A549 (cell line): ENCODE results near the gene PALLD. TPM values are rescaled to one million over a fixed set of nuclear protein-coding genes. Genes with fewer than 3 reads are reported as not detected.
A peak's percentile ranks its signal among the peaks of the same experiment; 100 is the strongest.

Source experiments
- ATAC-seq, 2 experiments: fragments of 200-7000 bp in 1 of 2; fragments of >200 bp in 1 of 2; cut with Nextera tagmentation in 1 of 2; cut with Tn5 transposase in 1 of 2; 3 replicates each; pipeline versions ENCODE4 v1.8.0 to v1.9.1; 2018 to 2020; ENCODE audit warnings: mild to moderate bottlenecking in 1 of 2, moderate library complexity in 1 of 2
- CTCF ChIA-PET: fragments of 300-600 bp; sonication (Branson Sonifier 250); formaldehyde crosslinking; extraction: SDS; loops from one replicate; lab custom pipeline; 2021; ENCODE audit warnings: antibody characterized with exemption, inconsistent platforms; lab: Yijun Ruan, JAX
- POLR2A ChIA-PET: fragments of 350-600 bp; formaldehyde crosslinking; extraction: SDS; loops from one replicate; lab custom pipeline; 2021; ENCODE audit warnings: antibody characterized with exemption, inconsistent platforms; lab: Yijun Ruan, JAX
- DNase-seq, 2 experiments: peaks; one replicate each; pipeline versions ENCODE4 v3.0.0 to v3.0.0-alpha.2; 2011 to 2016; ENCODE audit warnings: low read depth in 1 of 2, low spot score in 1 of 2
- FAIRE-seq: peaks from 2 replicates; lab custom pipeline; 2011; peaks lifted over from hg19 to GRCh38; lab: Jason Lieb, UNC
- H3K27ac ChIP-seq, 2 experiments: fragments of >200 bp; sonication (Bioruptor Twin); formaldehyde crosslinking; 3 replicates each; pipeline ENCODE4 v1.5.1; 2016 to 2017
- H3K4me1 ChIP-seq: fragments of >200 bp; sonication (Bioruptor Twin); formaldehyde crosslinking; 3 replicates; pipeline ENCODE4 v1.6.1; 2016
- H3K4me2 ChIP-seq: fragments of >200 bp; sonication (Bioruptor Twin); formaldehyde crosslinking; 3 replicates; pipeline ENCODE4 v1.6.1; 2016
- H3K4me3 ChIP-seq: fragments of >200 bp; sonication (Bioruptor Twin); formaldehyde crosslinking; 3 replicates; pipeline ENCODE4 v1.5.1; 2016
- H3K9me3 ChIP-seq: fragments of >200 bp; sonication (Bioruptor Twin); formaldehyde crosslinking; 3 replicates; pipeline ENCODE4 v1.6.1; 2016
- BHLHE40 ChIP-seq: IDR thresholded peaks from 2 replicates; pipeline ENCODE4 v1.6.1; 2012; ENCODE audit warnings: low read depth, low read length, inconsistent platforms
- CBX8 ChIP-seq: fragments of 200-600 bp; sonication (generic); IDR thresholded peaks from 2 replicates; pipeline ENCODE4 v1.6.1; 2016
- CTCF ChIP-seq: fragments of >200 bp; sonication (Bioruptor Twin); formaldehyde crosslinking; IDR thresholded peaks from 3 replicates; pipeline ENCODE4 v1.5.1; 2016
- EHF ChIP-seq: fragments of 250-450 bp; sonication (Bioruptor Pico); IDR thresholded peaks from 2 replicates; pipeline ENCODE4 v1.5.0; 2020; ENCODE audit warnings: mild to moderate bottlenecking
- EHMT2 ChIP-seq: fragments of 200-600 bp; sonication (generic); IDR thresholded peaks from 2 replicates; pipeline ENCODE4 v1.6.1; 2016; ENCODE audit warnings: antibody characterized with exemption, low read depth, mild to moderate bottlenecking, moderate library complexity
- ELK1 ChIP-seq: fragments of 150-350 bp; IDR thresholded peaks from 2 replicates; pipeline ENCODE4 v1.6.1; 2014; ENCODE audit warnings: low read depth, mild to moderate bottlenecking, low read length
- FOSL2 ChIP-seq, 2 experiments: fragments of 450-650 bp in 1 of 2; fragments of >200 bp in 1 of 2; sonication (Bioruptor Twin) in 1 of 2; formaldehyde crosslinking; IDR thresholded peaks; 2 replicates each; pipeline versions ENCODE4 v1.5.0 to v1.6.1; 2016 to 2020; ENCODE audit warnings: mild to moderate bottlenecking in 1 of 2, moderate library complexity in 1 of 2
- GATA3 ChIP-seq: IDR thresholded peaks from 2 replicates; pipeline ENCODE4 v1.6.1; 2012; ENCODE audit warnings: borderline replicate concordance
- HMGXB4 ChIP-seq: fragments of 250-450 bp; sonication (Bioruptor Pico); IDR thresholded peaks from 2 replicates; pipeline ENCODE4 v1.5.0; 2021; ENCODE audit warnings: mild to moderate bottlenecking, moderate library complexity, borderline replicate concordance
- JUNB ChIP-seq: fragments of >200 bp; sonication (Bioruptor Twin); formaldehyde crosslinking; IDR thresholded peaks from 2 replicates; pipeline ENCODE4 v1.6.1; 2016
- MAFK ChIP-seq: fragments of 450-650 bp; IDR thresholded peaks from 2 replicates; pipeline ENCODE4 v1.6.1; 2014; ENCODE audit not compliant: partially characterized antibody
- MYC ChIP-seq: IDR thresholded peaks from 2 replicates; pipeline ENCODE4 v1.6.1; 2012; ENCODE audit warnings: mild to moderate bottlenecking, inconsistent platforms, low read length, improper control_type of control experiment, borderline replicate concordance
- NR3C1 ChIP-seq: fragments of >200 bp; sonication (Bioruptor Twin); formaldehyde crosslinking; IDR thresholded peaks from 3 replicates; pipeline ENCODE4 v1.6.1; 2017
- RAD21 ChIP-seq, 2 experiments: fragments of >200 bp in 1 of 2; sonication (Bioruptor Twin) in 1 of 2; formaldehyde crosslinking in 1 of 2; IDR thresholded peaks in 1 of 2; conservative IDR thresholded peaks in 1 of 2; 2 replicates in 1 of 2; 3 replicates in 1 of 2; pipeline ENCODE4 v1.6.1; 2012 to 2018; ENCODE audit warnings: inconsistent platforms in 1 of 2
- RFX5 ChIP-seq: fragments of 450-650 bp; IDR thresholded peaks from 2 replicates; pipeline ENCODE4 v1.7.1; 2014; ENCODE audit warnings: antibody characterized with exemption, mild to moderate bottlenecking, moderate library complexity
- SMC3 ChIP-seq: fragments of >200 bp; sonication (Bioruptor Twin); formaldehyde crosslinking; IDR thresholded peaks from 3 replicates; pipeline ENCODE4 v1.6.1; 2018; ENCODE audit warnings: inconsistent platforms
- SREBF2 ChIP-seq: fragments of 450-650 bp; IDR thresholded peaks from 2 replicates; pipeline ENCODE4 v1.6.1; 2014; ENCODE audit warnings: mild to moderate bottlenecking, moderate library complexity
- ZC3H11A ChIP-seq: fragments of 450-650 bp; IDR thresholded peaks from 2 replicates; pipeline ENCODE4 v1.6.1; 2014; ENCODE audit warnings: antibody characterized with exemption, mild to moderate bottlenecking
- ZNF302 ChIP-seq: fragments of 250-450 bp; sonication (Bioruptor Pico); IDR thresholded peaks from 2 replicates; pipeline ENCODE4 v1.9.0; 2021; ENCODE audit warnings: inconsistent platforms, mild to moderate bottlenecking, moderate library complexity
- ZSCAN20 ChIP-seq: fragments of 250-450 bp; sonication (Bioruptor Pico); IDR thresholded peaks from 2 replicates; pipeline ENCODE4 v1.8.0; 2022; ENCODE audit warnings: mild to moderate bottlenecking, moderate library complexity
- WGBS: methylation state at CpG from one replicate; pipeline ENCODE4 v1.1.6; 2017; ENCODE audit errors: missing lambda C conversion rate; 5-methylcytosine and 5-hydroxymethylcytosine counted together
- polyA plus RNA-seq, 4 experiments: library from polyadenylated mRNA; depleted of rRNA in 3 of 4; stranded (reverse); fragments of >200 nt; fragmentation: RNase III in 1 of 4; extraction: RNeasy Plus Mini Kit Qiagen cat#74134 plus additional on column Dnase treatment in 1 of 4; gene quantifications; 2 replicates in 3 of 4; 3 replicates in 1 of 4; pipeline ENCODE4 v1.2.3, GENCODE V29; 2011 to 2017

The PALLD gene
- polyA plus RNA-seq, 2 of the 4 experiments (the other 2 are of a cell fraction) = 88.8 to 113 TPM

GRCh38 chr4:168580228-168580627 lies 83.4 kb downstream of the PALLD start:
- POLR2A ChIA-PET = no interaction called here
- FAIRE-seq = no peak
- Histone ChIP-seq H3K27ac (no peak overlapping the region), H3K9me3 (peaks cover 4% of the 10 kb centered on the region; the same call in 1 of the 3 replicates), H3K4me2 (no peak overlapping the region)
- ATAC-seq = no peak
- DNase-seq = no peak
- no peak for TF ChIP-seq HMGXB4
- no peak for TF ChIP-seq ELK1
- TF ChIP-seq BHLHE40 = no peak
- TF ChIP-seq EHF (CRISPR knock-in tag) = no peak
- TF ChIP-seq MAFK = no peak
- TF ChIP-seq MYC = no peak
- no peak for TF ChIP-seq FOSL2 (IDR thresholded peaks at IDR 0.05)
- TF ChIP-seq FOSL2 (CRISPR knock-in tag; IDR thresholded peaks at IDR 0.05) = no peak
- TF ChIP-seq ZSCAN20 (CRISPR knock-in tag) = no peak
- TF ChIP-seq, all 56 proteins: peak for 0
- CTCF ChIA-PET = no interaction called here
- WGBS = 93% methylated on average over 2 of the region's 2 CpGs
- Histone ChIP-seq H3K4me3 (no peak overlapping the region), H3K4me1 (peaks cover 14% of the 10 kb centered on the region)

DNA sequence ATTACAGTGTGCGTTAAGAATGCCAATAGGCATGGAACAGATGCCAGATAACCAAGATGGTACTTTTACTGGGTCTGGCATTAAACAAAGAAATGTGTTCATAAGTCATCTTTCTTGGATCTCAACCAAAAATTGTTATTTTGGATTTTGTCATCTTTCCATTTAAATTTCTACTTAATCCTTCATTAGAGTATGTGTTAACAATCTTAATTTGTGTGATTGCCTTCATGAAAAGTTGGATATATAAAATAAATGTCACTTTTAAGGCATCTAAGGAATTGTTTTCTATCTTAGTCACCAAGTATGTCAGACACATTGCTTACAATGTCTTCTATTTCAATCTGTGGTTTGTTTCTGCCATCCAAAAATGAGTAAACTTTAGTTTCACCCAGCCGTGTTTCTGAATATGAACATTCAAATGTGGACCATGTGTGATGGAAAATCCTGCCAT lies 87.5 kb downstream of the PALLD start:
- ATAC-seq = no peak
- no peak overlapping the region for H3K4me3 ChIP-seq
- TF ChIP-seq FOSL2 (IDR thresholded peaks at IDR 0.05) (no peak), FOSL2 (CRISPR knock-in tag; IDR thresholded peaks at IDR 0.05) (peak; percentile 34; the same call in 1 of the 2 replicates), JUNB (peak; percentile 45; the same call in 1 of the 2 replicates), GATA3 (peak; percentile 47; the same call in 1 of the 2 replicates), HMGXB4 (no peak)
- H3K27ac ChIP-seq = peak overlapping the region; percentile 73 to 86
- DNase-seq = no peak
- FAIRE-seq = no peak
- 18% methylated on average over 2 of the region's 2 CpGs for WGBS
- H3K4me1 ChIP-seq = peaks cover 56% of the 10 kb centered on the region
- ChIA-PET CTCF (no interaction called here), POLR2A (no interaction called here)
- H3K4me2 ChIP-seq = peak overlapping the region; percentile 79
- H3K9me3 ChIP-seq = peaks cover 4% of the 10 kb centered on the region; the same call in 1 of the 3 replicates

- Histone ChIP-seq H3K4me2 (peak overlapping the region; percentile 79), H3K4me3 (no peak overlapping the region), H3K4me1 (peaks cover 62% of the 10 kb centered on the region), H3K9me3 (peaks cover 4% of the 10 kb centered on the region; the same call in 1 of the 3 replicates), H3K27ac (peak overlapping the region; percentile 86 to 88)
- ATAC-seq (peak; percentile 79 to 91), FAIRE-seq (peak; percentile 70), DNase-seq (peak; percentile 63 to 82)
- POLR2A ChIA-PET = interaction anchor here (1.0 to 2.5 kb wide), 3 partner anchors 19 to 246 kb away, joined by 3 to 12 read pairs (median 3); no protein-coding TSS in a partner anchor
- CTCF ChIA-PET = interaction anchor here (0.6 to 5.8 kb wide), 48 partner anchors 8 to 402 kb away, joined by 3 to 88 read pairs (median 4); partner anchors contain the start of gene DDX60
- TF ChIP-seq CBX8 (no peak), EHMT2 (no peak), SREBF2 (no peak), RFX5 (no peak), ZNF302 (no peak), CTCF (peak; percentile 71), SMC3 (peak; percentile 86), RAD21 (conservative IDR thresholded peaks at IDR 0.05 in 1 of 2, IDR thresholded peaks at IDR 0.05 in 1 of 2) (peak; percentile 86 to 88), ZC3H11A (no peak), NR3C1 (no peak)
- WGBS = 7% methylated on average over 9 of the region's 9 CpGs
These were observed 88.6 kb downstream of the PALLD start for GRCh38 chr4:168585168-168586091.
